Ammon's horn (tissue), 1 donor: ENCODE results near the gene C2orf49.

Experiments
- DNase-seq: peaks from one replicate; pipeline ENCODE4 v3.0.0-alpha.2; 2016; ENCODE audit warnings: low spot score

C2orf49 gene

DNA sequence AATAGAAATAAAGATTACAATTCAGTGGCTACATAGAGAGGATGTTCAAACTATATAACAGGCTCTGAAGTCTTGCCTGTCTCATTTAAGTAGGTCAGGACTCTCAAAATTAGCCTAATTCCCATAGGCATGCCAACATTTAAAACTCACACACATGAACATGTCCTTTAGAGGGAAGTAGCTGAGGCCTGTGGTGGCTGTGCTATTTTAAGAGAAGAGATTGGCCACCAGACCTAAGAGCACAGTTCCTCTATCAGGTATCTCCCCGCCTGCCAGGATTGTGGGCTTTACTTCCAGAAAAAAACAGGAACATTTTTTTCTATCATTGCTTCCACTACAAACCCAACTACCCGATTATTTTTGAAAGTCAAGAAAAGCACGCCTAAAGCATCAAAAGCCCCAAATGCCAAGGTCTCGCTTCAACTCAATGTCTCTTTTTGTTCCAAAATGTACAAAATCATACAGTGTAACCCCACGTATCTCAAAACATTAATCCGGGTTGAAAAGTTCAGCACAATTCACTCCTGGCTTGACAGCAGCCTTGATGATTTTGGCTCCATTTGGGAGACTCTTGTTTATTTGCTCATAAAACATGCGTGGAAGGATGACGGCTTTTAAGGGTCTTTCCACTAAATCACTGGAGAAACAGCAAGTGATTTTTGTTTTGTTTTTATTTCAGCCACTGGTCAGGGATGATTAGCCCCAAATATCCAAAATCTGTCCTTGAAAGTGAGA is 46.3 kb downstream of the C2orf49 start:
- peak; percentile 55 for DNase-seq

DNA sequence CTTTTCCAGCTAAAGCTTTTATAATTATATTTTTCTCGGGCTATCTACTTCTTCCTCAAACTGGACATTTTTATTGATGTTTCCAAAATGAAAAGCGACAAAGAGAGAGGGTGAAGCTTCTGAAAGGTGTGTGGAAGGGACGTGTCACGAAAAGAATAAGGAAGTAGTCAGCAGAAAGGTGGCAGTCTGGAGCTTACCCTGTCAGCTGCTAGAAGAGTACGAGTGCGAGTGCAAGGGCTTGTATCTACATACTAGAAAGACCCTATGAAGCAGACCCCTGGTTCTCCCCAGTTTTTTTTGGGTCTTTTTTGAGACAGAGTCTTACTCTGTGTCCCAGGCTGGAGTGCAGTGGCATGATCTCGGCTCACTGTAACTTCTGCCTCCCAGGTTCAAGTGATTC is 46.9 kb downstream of the C2orf49 start:
- no peak for DNase-seq

DNA sequence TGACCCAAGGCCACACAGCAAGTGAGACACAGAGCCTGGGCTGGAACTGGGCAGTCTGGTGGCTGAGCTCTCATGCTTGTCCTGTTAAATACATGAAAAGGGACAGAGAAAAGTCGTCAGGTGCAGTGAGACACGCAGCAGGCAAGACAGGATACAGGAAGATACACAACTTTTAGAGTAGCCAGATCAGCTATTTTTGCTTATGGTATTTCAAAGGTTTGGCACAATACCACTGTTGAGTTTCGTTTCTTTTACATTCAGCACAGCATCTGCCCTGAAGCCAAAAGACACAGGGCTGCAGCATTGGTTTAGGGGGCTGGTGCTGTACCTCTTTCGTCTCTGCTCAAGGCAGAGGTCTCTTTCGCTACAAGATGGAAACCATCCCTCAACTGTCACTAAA is 47.5 kb downstream of the C2orf49 start:
- no peak for DNase-seq

DNA sequence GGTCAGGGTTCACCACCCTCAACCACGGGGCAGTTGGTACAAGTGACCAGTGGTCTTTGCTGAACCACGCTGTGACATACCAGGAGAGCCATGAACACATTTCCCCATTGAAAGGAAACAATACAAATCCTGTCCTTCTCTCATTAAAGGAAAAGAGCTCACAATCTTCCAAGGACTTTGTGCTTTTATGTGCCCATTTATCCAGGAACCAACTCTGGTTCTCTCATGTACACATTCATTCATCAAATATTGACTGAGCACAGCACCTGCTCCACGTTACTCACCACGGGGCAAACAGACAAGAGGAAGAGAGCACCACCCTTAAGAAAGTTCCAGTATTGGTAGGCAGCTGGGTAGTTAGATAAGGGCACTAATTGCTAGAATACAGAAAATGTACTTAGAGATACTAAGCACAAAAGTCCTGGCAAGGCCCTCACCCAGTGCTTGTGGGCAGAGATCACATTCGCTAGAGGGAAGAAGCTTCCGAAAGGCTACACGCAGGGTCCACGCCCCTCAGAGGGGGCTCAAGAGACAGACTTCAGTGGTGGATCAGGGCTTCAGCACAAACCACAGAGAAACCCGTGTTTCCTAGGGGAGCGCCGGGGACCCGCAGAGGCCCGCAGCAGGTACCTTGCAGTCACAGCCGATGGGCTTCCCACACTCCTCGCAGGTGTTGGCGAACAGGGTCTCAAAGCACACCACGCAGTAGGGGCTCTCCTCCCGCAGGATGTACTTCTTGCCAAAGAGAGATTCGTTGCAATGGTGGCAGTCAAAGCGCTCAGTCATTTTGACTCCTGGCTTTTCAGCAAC is 48.6 kb downstream of the C2orf49 start:
- DNase-seq = no peak

DNA sequence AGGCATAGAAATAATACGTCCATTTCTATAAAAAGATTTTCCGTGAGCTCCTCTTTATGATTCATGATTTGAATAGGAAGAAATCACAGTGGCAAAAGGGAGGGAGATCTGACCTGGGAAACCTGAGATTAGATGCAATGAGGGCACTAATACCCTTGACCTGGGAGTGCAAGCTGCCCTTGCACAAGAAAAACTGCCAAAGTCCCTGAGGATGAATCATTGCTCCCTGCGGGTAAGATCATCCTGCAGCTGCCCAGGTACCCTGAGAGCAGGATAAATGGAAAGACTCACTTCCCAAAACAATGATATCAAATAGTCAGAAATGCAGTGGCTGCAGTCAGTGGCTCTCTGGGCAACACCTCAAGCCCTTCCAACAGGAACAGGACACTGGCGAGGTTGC is 49.9 kb downstream of the C2orf49 start:
- no peak for DNase-seq

DNA sequence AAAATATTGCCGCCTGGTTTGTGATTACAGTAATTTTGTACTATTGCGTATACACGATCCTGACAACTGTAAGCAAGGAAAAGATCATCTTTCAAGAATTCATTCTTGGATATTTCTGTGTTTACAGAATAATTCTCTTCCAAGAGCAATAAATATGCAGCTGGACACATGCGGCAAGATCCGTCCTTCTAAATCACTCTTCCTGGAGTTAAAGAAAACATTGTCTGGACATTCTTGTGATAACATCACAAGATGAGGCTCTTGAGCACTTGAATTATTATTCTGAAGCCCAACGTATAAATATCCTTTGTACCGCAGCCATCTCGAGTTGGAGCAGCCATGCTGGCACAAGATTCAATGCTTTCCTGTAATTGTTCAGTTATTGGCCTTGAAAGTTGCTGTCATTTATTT is 51.6 kb downstream of the C2orf49 start:
- DNase-seq = no peak

DNA sequence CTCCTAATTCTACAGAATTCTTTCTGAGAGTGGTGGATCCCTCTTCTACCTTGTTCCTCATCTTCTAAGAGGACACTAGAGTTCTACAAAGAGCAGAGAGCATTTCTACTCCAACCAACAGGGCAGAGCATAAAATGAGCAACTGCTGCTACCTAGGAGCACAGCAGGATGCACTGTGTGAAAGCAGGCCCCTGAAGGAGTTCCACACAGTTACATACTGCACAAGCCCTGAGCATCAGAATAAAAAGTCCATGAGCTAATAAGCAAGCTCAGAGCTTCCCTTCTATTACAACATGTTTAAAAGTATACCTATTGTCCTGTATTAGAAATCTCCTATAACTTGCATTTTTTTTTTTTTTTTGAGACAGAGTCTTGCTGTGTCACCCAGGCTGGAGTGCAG is 53.1 kb downstream of the C2orf49 start:
- DNase-seq = no peak

DNA sequence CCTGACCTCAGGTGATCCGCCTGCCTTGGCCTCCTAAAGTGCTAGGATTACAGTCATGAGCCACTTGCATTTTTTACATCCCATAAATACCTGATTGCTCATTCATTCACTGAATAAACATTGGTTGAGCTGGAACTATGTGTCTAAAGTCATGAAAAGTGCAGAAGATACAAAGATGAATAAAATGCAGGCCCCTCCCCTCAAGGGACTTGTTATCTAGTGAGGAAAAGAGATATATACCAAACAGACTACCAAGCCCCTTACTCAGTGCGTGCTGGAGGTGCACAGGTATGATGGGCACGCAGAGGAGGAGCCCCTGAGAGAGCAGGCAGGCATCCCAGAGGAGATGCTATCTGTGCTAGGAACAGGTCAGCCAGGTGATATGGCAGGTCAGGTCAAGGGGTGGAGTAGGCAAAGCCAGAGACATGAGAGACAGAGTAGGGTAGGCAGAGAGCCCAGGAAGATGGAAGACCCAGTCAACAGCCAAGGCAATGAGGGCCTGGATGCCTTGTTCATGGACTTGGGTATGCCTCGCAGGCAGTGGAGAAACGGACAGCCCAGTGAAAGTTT is 53.8 kb downstream of the C2orf49 start:
- DNase-seq = no peak

DNA sequence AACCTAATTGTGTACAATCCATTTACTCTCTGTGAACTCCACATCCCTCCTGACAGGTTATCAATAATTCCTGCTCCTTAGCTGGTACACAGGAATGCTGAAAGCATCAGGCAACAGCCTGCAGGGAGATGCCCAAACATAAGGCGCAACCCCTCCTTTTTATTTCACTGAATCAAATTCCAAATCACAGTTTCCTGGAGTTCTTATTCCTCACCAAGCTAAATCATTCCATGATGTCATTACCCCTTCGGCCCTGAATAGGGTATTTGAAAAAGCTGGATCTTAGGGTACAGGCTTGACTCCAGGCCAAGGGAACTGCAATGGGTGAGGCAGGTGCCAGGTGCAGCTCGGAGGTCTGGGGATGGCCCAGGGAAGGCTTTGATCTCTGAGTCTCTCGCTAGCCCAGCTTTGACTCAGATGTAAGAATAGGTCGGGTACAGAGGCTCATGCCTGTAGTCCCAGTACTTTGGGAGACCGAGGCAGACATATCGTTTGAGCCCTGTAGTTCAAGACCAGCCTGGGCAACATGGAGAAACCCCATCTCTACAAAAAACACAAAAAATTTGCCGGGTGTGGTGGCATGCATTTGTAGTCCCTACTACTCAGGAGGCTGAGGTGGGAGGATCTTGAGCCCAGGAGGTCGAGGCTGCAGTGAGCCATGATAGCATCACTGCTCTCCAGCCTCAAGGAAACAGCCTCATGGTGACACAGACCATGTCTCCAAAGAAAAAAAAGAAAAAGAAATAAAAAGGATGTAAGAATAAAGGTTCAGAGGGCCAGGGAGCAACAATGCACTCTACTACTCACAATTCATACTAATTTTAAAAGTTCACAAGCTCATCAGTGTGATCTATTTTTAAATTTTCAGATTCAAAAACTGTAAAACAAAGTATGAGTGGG is 54.7 kb downstream of the C2orf49 start:
- DNase-seq = no peak

DNA sequence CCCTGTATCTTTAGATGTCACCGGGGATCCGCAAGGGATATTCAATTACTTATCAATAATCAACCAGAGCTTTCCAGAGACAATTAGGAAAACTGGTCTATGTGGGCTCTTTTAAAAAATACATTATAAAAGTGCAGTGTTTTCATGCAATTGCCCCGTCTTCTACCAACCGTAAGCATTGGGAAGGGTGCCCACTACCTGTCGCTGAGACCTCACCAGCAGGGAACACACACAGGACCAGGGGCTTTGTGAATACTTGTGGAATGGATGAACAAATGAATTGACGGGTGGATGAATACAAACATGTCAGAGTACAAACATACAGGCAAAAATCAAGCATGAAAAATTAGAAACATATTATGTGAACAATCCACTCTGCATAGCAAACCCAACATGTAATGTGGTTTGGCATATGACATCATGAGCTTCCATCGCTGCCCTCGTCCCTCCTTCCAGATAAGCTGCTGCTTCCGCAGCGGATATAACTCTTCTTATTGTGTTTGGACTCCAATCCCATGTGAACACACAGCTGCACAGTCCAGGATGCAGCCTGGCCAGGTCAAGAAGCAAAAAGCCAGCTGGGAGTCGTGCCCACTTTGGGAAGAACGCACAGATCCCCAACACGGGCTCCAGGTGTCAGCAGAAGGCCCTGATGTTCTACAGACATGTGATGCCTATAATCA is 56.2 kb downstream of the C2orf49 start:
- no peak for DNase-seq

DNA sequence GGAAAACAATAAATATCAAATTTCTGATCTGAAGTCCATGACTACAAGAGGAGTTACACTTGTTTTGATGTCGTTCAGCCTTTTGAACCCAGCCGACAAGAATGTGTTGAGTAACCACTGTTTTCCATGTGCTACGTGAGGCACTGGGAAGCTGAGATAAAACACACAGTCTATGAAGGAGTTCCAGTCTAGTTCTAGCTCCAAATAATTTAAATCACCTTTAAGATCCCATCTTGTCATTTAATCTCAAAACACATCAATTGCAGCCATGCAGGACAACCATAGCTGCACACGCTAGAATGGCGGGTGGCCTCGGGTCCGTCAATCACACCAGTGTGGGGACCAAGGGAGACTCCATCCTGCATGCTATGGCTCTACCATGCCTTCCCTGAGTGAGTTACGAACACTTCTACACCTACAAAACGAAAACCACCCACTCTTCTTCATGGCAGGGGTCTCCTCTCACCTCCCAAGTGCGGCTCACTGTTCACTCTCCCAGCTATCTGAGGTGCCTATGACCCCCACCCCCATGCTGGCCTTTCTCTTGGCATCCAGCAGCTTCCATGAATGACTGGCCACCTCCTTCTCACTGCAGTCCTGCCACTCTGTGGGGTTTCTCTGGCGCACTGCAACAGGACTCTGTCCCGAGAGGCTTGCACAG is 57.7 kb downstream of the C2orf49 start:
- no peak for DNase-seq

DNA sequence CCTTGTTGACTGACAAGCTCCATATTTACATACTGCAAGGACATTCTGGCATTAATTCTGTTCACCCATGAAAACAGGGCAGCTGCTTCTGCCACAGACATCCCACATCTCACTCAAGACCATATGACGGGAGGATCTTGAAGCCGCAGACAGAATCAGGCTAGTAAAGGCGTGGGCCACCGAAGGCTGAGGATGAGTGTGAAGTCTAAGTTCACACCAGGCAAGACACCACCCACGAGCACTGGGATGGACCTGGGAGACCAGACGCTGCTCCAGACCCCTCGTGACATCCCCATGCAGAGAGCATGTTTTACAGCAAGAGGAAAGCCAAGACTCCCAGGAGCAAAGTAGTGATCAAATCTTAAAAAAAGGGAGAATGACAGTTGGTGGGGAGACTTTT is 58.4 kb downstream of the C2orf49 start:
- DNase-seq = no peak

DNA sequence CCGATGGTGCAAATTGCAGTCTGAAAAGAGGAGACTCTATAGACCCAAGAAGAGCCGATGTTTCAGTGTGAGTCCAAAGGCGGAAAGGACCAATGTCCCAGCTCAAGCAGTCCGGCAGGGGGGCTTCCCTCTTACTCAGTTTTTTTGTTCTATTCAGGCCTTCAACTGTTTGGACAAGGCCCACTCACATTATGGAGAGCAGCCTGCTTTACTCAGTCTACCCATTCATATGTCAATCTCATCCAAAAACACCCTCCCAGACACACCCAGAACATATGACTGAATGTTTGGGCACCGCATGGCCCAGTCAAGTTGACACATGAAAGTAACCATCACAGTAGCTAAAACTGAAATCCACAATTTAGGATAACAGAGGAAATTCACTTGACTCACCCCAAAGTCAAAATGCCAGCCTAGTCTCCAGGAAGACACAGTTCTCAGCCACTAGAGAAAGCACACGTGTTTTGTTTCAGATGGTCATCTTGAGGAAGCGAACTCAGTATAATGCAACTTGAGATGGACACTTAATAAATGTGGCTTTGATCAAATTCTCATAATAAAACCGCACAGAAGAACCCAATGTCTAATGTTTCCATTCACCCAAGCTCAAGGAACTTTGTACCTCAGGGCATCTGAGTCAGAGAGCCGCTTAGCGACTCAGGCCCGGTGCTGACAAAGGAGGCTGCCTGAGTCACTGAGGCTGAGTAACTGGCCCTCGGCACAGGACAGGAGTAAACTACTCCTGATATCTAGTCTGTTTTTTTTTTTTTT is 59.1 kb downstream of the C2orf49 start:
- DNase-seq = no peak

DNA sequence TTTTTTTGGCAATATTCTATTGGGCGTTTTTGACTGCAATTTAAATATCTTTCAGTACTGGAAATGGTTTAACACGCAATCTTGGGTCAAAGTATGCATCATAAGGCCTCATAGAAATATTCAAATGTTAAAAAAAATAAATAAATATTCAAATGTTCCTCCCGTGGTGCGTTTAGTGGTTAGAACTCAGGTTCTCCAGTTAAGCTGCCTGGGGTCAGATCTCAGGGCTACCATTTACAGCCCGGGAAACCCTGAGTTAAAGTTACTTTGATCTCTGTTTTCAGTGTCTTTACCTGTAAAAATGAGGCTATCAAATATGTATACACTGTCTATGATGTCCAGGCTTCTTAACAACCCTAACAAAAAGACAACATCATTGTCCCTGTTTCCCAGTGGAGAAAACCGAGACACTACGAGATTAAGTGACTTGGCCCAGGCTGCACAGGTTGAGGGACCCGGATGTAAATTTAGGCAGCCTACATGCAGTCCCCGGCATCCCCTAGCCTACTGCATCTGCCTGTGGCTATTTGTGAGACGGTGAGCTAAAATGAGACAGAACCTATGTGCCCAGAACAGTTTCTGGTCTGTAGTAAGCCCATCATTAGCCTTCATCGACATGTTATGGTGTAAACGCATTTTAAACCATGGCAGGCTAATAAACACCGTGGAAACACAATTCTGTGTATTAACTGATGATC is 59.8 kb downstream of the C2orf49 start:
- no peak for DNase-seq

DNA sequence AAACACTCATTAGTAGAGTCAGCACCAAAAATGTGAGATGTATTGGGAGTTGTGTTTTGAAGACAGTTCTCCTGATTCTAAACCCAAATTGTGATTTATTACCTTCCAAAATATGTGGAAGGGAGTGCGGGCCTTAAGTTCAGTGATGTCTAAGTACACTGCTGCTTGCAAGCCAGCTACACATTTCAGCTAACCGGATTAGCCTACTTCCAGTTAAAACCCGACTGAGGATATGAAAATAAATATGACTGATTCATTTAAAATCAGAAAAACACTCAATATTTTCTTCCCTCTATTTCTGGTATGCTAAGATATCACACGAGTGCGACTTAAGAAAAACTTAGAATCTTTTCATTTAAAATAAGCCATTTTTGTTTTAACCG is 60.6 kb downstream of the C2orf49 start:
- DNase-seq = no peak

DNA sequence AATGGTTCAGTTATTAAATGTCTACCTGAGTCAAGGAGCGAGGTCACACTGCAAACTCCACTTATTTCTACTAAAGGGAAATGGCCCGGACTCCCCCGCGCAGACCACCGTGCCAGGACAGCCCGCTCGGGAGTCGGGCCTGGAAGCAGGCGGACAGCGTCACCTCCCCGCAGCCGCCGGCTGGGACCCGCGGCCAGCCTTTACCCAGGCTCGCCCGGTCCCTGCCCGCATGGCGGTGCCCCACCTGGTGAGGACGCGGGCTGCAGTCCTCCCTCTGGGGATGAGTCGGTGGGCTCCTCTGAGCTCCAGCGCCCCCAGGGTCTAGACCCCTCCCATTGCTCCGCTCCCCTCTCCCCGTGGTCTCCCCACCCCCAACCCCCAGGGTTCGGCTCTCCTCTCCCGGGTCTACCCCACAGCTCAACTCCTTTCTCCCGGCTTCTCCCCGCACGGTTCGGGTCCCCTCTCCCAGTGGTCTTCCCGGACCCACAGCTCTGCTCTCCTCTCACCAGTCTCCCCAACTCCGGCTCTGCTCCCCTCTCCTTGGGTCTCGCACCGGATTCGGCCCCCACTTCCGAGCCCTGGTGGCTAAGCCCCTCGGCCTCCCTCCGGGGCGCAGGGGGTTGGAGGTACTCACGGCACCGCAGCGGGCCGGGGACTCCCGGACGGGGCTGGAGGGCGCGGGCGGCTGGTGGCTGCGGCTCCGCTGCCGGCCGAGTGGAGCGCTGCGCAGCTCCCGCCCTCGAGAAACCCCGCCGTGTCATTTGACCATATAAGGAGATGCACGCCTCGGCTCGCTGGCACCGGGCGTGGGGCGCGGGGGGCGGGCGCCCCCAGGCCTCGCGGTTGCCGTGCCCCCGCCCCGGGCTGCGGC is 61.2 kb downstream of the C2orf49 start, which contains the start of gene FHL2:
Gene FHL2 (minus strand): TSS at position 716 of the 871 bp plus-strand sequence. CDS start 12,535 bp downstream, outside the sequence.
- DNase-seq = peak; percentile 60
